ENCODE data around the gene SIAH2. TPM values are rescaled to one million over a fixed set of nuclear protein-coding genes. Genes with fewer than 3 reads are reported as not detected.
"Not testable (repeated sequence)": the region's sequence is repeated elsewhere in the genome, so short reads cannot be mapped to it uniquely, and the experiment has no call there.

Gene SIAH2
- total and polyA plus RNA-seq, 9 donors = 18.0 to 98.7 (median 37.1) TPM

- no peaks in the 10 kb centered on the region for H3K27me3 ChIP-seq
- intact Hi-C loops (cut with DNase I) = loop anchor here in 1 of 4 donors (10.0 kb wide), 1 partner anchor 318 kb away; no protein-coding TSS in a partner anchor
- no peak for DNase-seq
- TF ChIP-seq POLR2A (IDR thresholded peaks at IDR 0.05) = no peak
- TF ChIP-seq CTCF (IDR thresholded peaks at IDR 0.05) = no peak
- no peak for TF ChIP-seq EP300 (IDR thresholded peaks at IDR 0.05)
- no peak overlapping the region for H3K27ac ChIP-seq
- no peaks in the 10 kb centered on the region for H3K36me3 ChIP-seq
- H3K4me1 ChIP-seq (ENCODE audit: insufficient read depth) = peaks cover 1% of the 10 kb centered on the region
- no peaks in the 10 kb centered on the region for H3K9me3 ChIP-seq
- 89 to 99% (median 90%) methylated on average over 2 of the region's 2 CpGs for WGBS, 3 donors
- H3K4me3 ChIP-seq = no peak overlapping the region
These were observed 34.2 kb upstream of the SIAH2 start for GRCh38 chr3:150797155-150797554.

- intact Hi-C loops (cut with DNase I) = loop anchor here in 1 of 4 donors (10.0 kb wide), 1 partner anchor 318 kb away; no protein-coding TSS in a partner anchor
- WGBS, 3 donors = 84 to 90% (median 85%) methylated on average over 2 of the region's 2 CpGs
- H3K9me3 ChIP-seq; H3K27me3 ChIP-seq; H3K27ac ChIP-seq; H3K36me3 ChIP-seq; DNase-seq; H3K4me3 ChIP-seq; H3K4me1 ChIP-seq (ENCODE audit: insufficient read depth): not testable (repeated sequence)
These were observed 33.6 kb upstream of the SIAH2 start for GRCh38 chr3:150796527-150796926.

GRCh38 chr3:150793641-150794040 lies 30.7 kb upstream of the SIAH2 start:
- H3K36me3 ChIP-seq = no peaks in the 10 kb centered on the region
- intact Hi-C loops (cut with DNase I) = loop anchor here in 1 of 4 donors (10.0 kb wide), 1 partner anchor 321 kb away; no protein-coding TSS in a partner anchor

GRCh38 chr3:150790629-150791028 lies 27.7 kb upstream of the SIAH2 start:
- Histone ChIP-seq H3K4me3 (no peak overlapping the region), H3K36me3 (no peaks in the 10 kb centered on the region), H3K9me3 (no peaks in the 10 kb centered on the region), H3K27ac (no peak overlapping the region), H3K27me3 (no peaks in the 10 kb centered on the region), H3K4me1 (ENCODE audit: insufficient read depth) (no peaks in the 10 kb centered on the region)
- DNase-seq = no peak
- TF ChIP-seq EP300 (IDR thresholded peaks at IDR 0.05) = no peak
- no peak for TF ChIP-seq POLR2A (IDR thresholded peaks at IDR 0.05)
- TF ChIP-seq CTCF (IDR thresholded peaks at IDR 0.05) = no peak
- intact Hi-C loops (cut with DNase I) = loop anchor here in 1 of 4 donors (10.0 kb wide), 1 partner anchor 324 kb away; no protein-coding TSS in a partner anchor

More at GRCh38 chr3:150793641-150794040, 30.7 kb upstream of the SIAH2 start:
- TF ChIP-seq CTCF (IDR thresholded peaks at IDR 0.05) = no peak
- TF ChIP-seq EP300 (IDR thresholded peaks at IDR 0.05) = no peak
- TF ChIP-seq POLR2A (IDR thresholded peaks at IDR 0.05) = no peak
- no peak overlapping the region for H3K4me3 ChIP-seq
- DNase-seq = no peak
- no peaks in the 10 kb centered on the region for H3K9me3 ChIP-seq
- 78 to 83% (median 81%) methylated on average over 4 of the region's 4 CpGs for WGBS, 3 donors
- no peaks in the 10 kb centered on the region for H3K27me3 ChIP-seq
- peaks cover 1% of the 10 kb centered on the region for H3K4me1 ChIP-seq (ENCODE audit: insufficient read depth)
- no peak overlapping the region for H3K27ac ChIP-seq

DNA sequence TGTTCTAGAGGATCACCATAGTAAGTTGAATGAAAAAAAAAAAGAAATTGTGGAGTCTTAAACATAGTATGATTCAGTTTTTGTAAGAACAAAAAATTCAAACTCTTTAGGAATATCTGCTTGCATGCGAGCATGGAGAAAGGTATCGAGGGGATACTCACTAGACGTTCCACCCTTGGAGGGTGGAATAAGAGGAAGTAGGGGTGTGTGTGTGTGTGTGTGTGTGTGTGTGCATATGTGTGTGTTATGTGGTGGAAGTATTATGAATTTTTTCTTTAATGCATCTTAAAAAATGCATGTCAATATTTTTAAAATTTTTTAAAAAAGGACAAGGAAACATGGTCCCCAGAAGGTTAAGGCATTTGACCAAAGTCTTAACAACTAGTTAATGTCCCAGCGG lies 26.5 kb upstream of the SIAH2 start:
- intact Hi-C loops (cut with DNase I) = loop anchor here in 2 of 4 donors (5.0 to 10.0 kb wide), 4 partner anchors 67 to 358 kb away; no protein-coding TSS in a partner anchor
- H3K4me3 ChIP-seq = no peak overlapping the region
- H3K27me3 ChIP-seq = no peaks in the 10 kb centered on the region

More for the DNA sequence above, 26.5 kb upstream of the SIAH2 start:
- Histone ChIP-seq H3K27ac (no peak overlapping the region), H3K9me3 (no peaks in the 10 kb centered on the region), H3K36me3 (no peaks in the 10 kb centered on the region), H3K4me1 (ENCODE audit: insufficient read depth) (no peaks in the 10 kb centered on the region)
- TF ChIP-seq POLR2A (IDR thresholded peaks at IDR 0.05) (no peak), CTCF (IDR thresholded peaks at IDR 0.05) (no peak)
- WGBS, 3 donors = 83 to 88% (median 85%) methylated on average over 4 of the region's 4 CpGs
- DNase-seq = no peak

All from ovary (tissue), 9 donors.